Ovary (tissue), 9 donors: ENCODE measurements around the gene SPA17. TPM values are rescaled to one million over a fixed set of nuclear protein-coding genes. Genes with fewer than 3 reads are reported as not detected.
A peak's percentile ranks its signal among the peaks of the same experiment; 100 is the strongest.

ENCODE experiments used
- DNase-seq, 5 donors: peaks; one replicate each; pipeline ENCODE4 v3.0.0-alpha.2; 2019 to 2020
- H3K27ac ChIP-seq, 2 donors: fragments of 200-600 bp; one replicate each; pipeline versions ENCODE4 v1.5.1 to v1.8.0; 2019 to 2022
- H3K27me3 ChIP-seq: fragments of 200-600 bp; one replicate; pipeline ENCODE4 v1.8.0; 2022
- H3K36me3 ChIP-seq: fragments of 200-600 bp; sonication (generic); one replicate; pipeline ENCODE4 v1.5.1; 2019
- H3K4me1 ChIP-seq: one replicate; pipeline ENCODE4 v1.8.1; 2013; ENCODE audit warnings: mild to moderate bottlenecking, moderate library complexity; ENCODE audit not compliant: insufficient read depth
- H3K4me3 ChIP-seq: fragments of 200-600 bp; sonication (generic); one replicate; pipeline ENCODE4 v1.5.1; 2017
- H3K9me3 ChIP-seq, 2 donors: fragments of 200-600 bp in 1 of 2; sonication (generic) in 1 of 2; one replicate each; pipeline versions ENCODE4 v1.5.1 to v1.8.1; 2013 to 2019; ENCODE audit warnings: mild to moderate bottlenecking in 1 of 2, moderate library complexity in 1 of 2
- CTCF ChIP-seq, 3 donors: fragments of 450-650 bp in 2 of 3; fragments of 200-600 bp in 1 of 3; IDR thresholded peaks; one replicate each; pipeline versions ENCODE4 v1.5.1 to v1.8.0; 2016 to 2022; ENCODE audit warnings: antibody characterized with exemption in 3 of 3, mild to moderate bottlenecking in 1 of 3
- EP300 ChIP-seq: sonication (generic); formaldehyde crosslinking; IDR thresholded peaks from one replicate; pipeline ENCODE4 v1.6.1; 2017; ENCODE audit warnings: antibody characterized with exemption
- POLR2A ChIP-seq: fragments of 450-650 bp; IDR thresholded peaks from one replicate; pipeline ENCODE4 v1.6.1; 2017; ENCODE audit warnings: antibody characterized with exemption, mild to moderate bottlenecking, moderate library complexity
- WGBS, 3 donors: extraction: QIAGEN DNeasy Blood & Tissue Kit in 1 of 3; methylation state at CpG; one replicate each; pipeline versions ENCODE4 v1.1.5 to v1.1.7; 2013 to 2017; 5-methylcytosine and 5-hydroxymethylcytosine counted together
- intact Hi-C, 4 donors: fragments of 100-400 bp; cut with DNase I; formaldehyde crosslinking; loops; one replicate each; pipeline versions ENCODE4 v1.11.0 to v1.15.1; 2022 to 2023
- polyA plus RNA-seq, 2 donors: library from polyadenylated mRNA; stranded (reverse); fragments of 200-250 nt in 1 of 2; fragments of 350-450 nt in 1 of 2; fragmentation: Illumina TruSeq in 1 of 2; extraction: RNeasy Lipid Tissue Mini Kit (QIAGEN cat#74804) in 1 of 2; gene quantifications; one replicate each; pipeline ENCODE4 v1.2.3, GENCODE V29; 2013 to 2014
- total RNA-seq, 7 donors: library from RNA; depleted of rRNA in 2 of 7; stranded (reverse); fragments of >200 nt in 2 of 7; fragmentation: NEBNext Ultra II Directional in 3 of 7; extraction: Animal tissue kit (Norgen Biotek cat#: 25700) in 3 of 7; gene quantifications; one replicate each; pipeline versions ENCODE4 v1.1.0 to v1.2.4, GENCODE V29; 2016 to 2023
- donor health status: DM: no; HTN: no; CAD: no; lungs with moderate emphysema.
- donor health status: DM: no; HTN: no; CAD: no.
- donor health status: Bipolar disorder and iron deficiency.
- donor health status: DM: yes; HTN: yes; CAD: no.
- donor health status: DM: no; HTN: no; CAD: no.
- donor health status: DM: yes; HTN: yes; CAD: no.

The SPA17 gene
- total and polyA plus RNA-seq, 9 donors, result 1.3 to 30.1 (median 3.0) TPM

GRCh38 chr11:124663861-124664260 is 9.8 kb upstream of the SPA17 start:
- no peak for DNase-seq
- Histone ChIP-seq H3K4me3 (no peak overlapping the region), H3K27me3 (no peaks in the 10 kb centered on the region), H3K36me3 (no peaks in the 10 kb centered on the region), H3K9me3 (no peaks in the 10 kb centered on the region), H3K4me1 (no peaks in the 10 kb centered on the region), H3K27ac (no peak overlapping the region)
- intact Hi-C loops, result no loop called here
- TF ChIP-seq CTCF (IDR thresholded peaks at IDR 0.05) (no peak), EP300 (no peak), POLR2A (no peak)
- 90 to 94% (median 93%) methylated on average over 2 of the region's 2 CpGs for WGBS, 3 donors

GRCh38 chr11:124667601-124668000 is 6.1 kb upstream of the SPA17 start:
- no peak overlapping the region for H3K27ac ChIP-seq
- H3K9me3 ChIP-seq, result no peaks in the 10 kb centered on the region
- no peaks in the 10 kb centered on the region for H3K27me3 ChIP-seq
- TF ChIP-seq POLR2A, result no peak
- no peak for TF ChIP-seq CTCF (IDR thresholded peaks at IDR 0.05)
- no peak for TF ChIP-seq EP300
- H3K4me1 ChIP-seq, result no peaks in the 10 kb centered on the region
- no peaks in the 10 kb centered on the region for H3K36me3 ChIP-seq
- intact Hi-C loops, result loop anchor here in 1 of 4 donors (5.0 kb wide), 2 partner anchors 95 to 175 kb away; partner anchors contain the start of gene ESAM
- DNase-seq, result no peak
- no peak overlapping the region for H3K4me3 ChIP-seq
- WGBS, 3 donors, result 89 to 92% (median 90%) methylated on average over 3 of the region's 3 CpGs

- intact Hi-C loops, result loop anchor here in 2 of 4 donors (2.0 to 5.0 kb wide), 3 partner anchors 93 to 173 kb away; partner anchors contain the start of gene ESAM (in 1 of the 2)
- peak; percentile 12 to 45 (median 27) for DNase-seq
- TF ChIP-seq CTCF (IDR thresholded peaks at IDR 0.05) (peak; percentile 56 to 67 (median 66)), POLR2A (no peak)
- H3K4me3 ChIP-seq, result no peak overlapping the region
- H3K4me1 ChIP-seq, result no peaks in the 10 kb centered on the region
- no peak overlapping the region for H3K27ac ChIP-seq
- no peaks in the 10 kb centered on the region for H3K27me3 ChIP-seq
- no peaks in the 10 kb centered on the region for H3K9me3 ChIP-seq
- WGBS, 3 donors, result 16 to 24% (median 18%) methylated on average over 8 of the region's 8 CpGs
- H3K36me3 ChIP-seq, result no peaks in the 10 kb centered on the region
Observed at GRCh38 chr11:124669193-124669592, 4.5 kb upstream of the SPA17 start.

GRCh38 chr11:124670732-124671131 is 3.0 kb upstream of the SPA17 start:
- DNase-seq, result no peak
- Histone ChIP-seq H3K27ac (no peak overlapping the region), H3K4me3 (no peak overlapping the region), H3K9me3 (no peaks in the 10 kb centered on the region), H3K4me1 (peaks cover 1% of the 10 kb centered on the region), H3K36me3 (no peaks in the 10 kb centered on the region), H3K27me3 (no peaks in the 10 kb centered on the region)
- no peak for TF ChIP-seq POLR2A
- TF ChIP-seq CTCF (IDR thresholded peaks at IDR 0.05), result no peak
- no peak for TF ChIP-seq EP300
- 34 to 40% (median 36%) methylated on average over 3 of the region's 3 CpGs for WGBS, 3 donors
- intact Hi-C loops, result loop anchor here in 2 of 4 donors (2.0 to 5.0 kb wide), 2 partner anchors 92 to 167 kb away; partner anchors contain the start of gene ESAM (in 1 of the 2)
